22Rv1 (cell line): ENCODE measurements around the gene SLX4IP.

Experiments used
- CTCF ChIP-seq: fragments of 450-650 bp; IDR thresholded peaks from 2 replicates; pipeline ENCODE4 v1.5.1; 2017; ENCODE audit warnings: mild to moderate bottlenecking
- ZFX ChIP-seq: fragments of 450-650 bp; IDR thresholded peaks from 2 replicates; pipeline ENCODE4 v1.6.1; 2017; ENCODE audit warnings: antibody characterized with exemption, borderline replicate concordance

GRCh38 chr20:10507052-10507451 lies 71.9 kb downstream of the SLX4IP start:
- TF ChIP-seq CTCF, result no peak
- TF ChIP-seq ZFX, result no peak
